HepG2 (cell line): ENCODE measurements around the gene MSTN.

ENCODE experiments used
- ATF3 ChIP-seq: sonication (generic); formaldehyde crosslinking; IDR thresholded peaks from 2 replicates; pipeline ENCODE4 v1.4.0; 2020; ENCODE audit warnings: missing genetic modification reagents
- ATF6 ChIP-seq: sonication (generic); formaldehyde crosslinking; conservative IDR thresholded peaks from 2 replicates; pipeline ENCODE4 v1.4.0; 2020; ENCODE audit warnings: missing genetic modification reagents
- BHLHE40 ChIP-seq: IDR thresholded peaks from 2 replicates; pipeline ENCODE4 v1.6.1; 2011; ENCODE audit warnings: low read length, improper control_type of control experiment
- MED1 ChIP-seq: sonication (generic); formaldehyde crosslinking; IDR thresholded peaks from 2 replicates; pipeline ENCODE4 v1.4.0; 2020; ENCODE audit warnings: missing genetic modification reagents
- POLR2A ChIP-seq, 2 experiments: IDR thresholded peaks; 2 replicates each; pipeline ENCODE4 v1.6.1; 2011; ENCODE audit warnings: low read depth in 2 of 2, low read length in 2 of 2, mild to moderate bottlenecking in 1 of 2, moderate library complexity in 1 of 2; ENCODE audit not compliant: insufficient read depth in 1 of 2
- POLR2AphosphoS5 ChIP-seq: IDR thresholded peaks from 2 replicates; pipeline ENCODE4 v1.6.1; 2012; ENCODE audit warnings: low read depth, low read length
- ZNF121 ChIP-seq: sonication (generic); formaldehyde crosslinking; IDR thresholded peaks from 2 replicates; pipeline ENCODE4 v1.5.0; 2020; ENCODE audit warnings: mild to moderate bottlenecking, missing genetic modification reagents

- TF ChIP-seq ZNF121 (CRISPR knock-in tag) (no peak), POLR2AphosphoS5 (no peak), ATF3 (CRISPR knock-in tag) (no peak), MED1 (CRISPR knock-in tag) (no peak), BHLHE40 (no peak), POLR2A (IDR thresholded peaks at IDR 0.05; ENCODE audit: insufficient read depth in 1 of 2, low read depth in 2 of 2, low read length in 2 of 2) (no peak), ATF6 (CRISPR knock-in tag) (no peak)
These were observed 18.1 kb upstream of the MSTN start for GRCh38 chr2:190080527-190081049.
